ENCODE data around the gene TCF20. TPM values are rescaled to one million over a fixed set of nuclear protein-coding genes. Genes with fewer than 3 reads are reported as not detected.

TCF20 gene
- total RNA-seq, 1 donor: 27.4 TPM

DNA sequence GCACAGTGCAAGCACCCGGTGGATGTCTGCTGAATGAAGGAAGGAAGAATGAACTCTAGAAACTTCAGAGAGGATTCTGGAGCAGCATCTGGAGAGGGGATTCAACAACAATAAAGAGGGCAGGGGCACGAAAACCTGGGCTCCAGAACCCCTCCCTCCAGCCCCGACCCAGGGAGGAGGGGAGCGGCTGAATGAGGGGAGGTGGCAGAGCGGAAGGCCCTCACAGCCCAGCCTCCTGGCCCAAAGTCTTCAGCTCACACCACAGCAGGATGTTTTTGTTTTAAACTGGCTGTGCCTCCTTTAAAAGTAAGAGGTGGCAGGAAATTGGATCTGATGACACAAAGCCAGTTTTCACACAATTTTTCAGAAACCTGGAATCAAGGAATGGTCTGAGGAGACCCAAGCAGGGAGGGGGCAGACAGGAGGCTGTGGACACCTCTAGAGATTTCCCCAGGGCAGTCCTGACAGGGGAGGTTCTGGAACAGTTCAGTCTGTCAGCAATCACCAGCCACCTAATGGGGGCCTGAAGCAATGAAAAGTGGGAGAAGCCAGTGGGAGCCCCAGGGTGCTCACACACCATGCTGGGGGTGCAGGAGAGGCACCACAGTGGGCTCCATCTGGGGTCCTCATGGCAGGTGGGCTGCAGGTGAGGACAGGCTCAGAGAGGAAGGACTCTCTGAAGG lies 44.4 kb upstream of the TCF20 start:
- DNase-seq (ENCODE audit: low read depth): no peak
- H3K4me3 ChIP-seq (ENCODE audit: low read depth, low read length): no peak overlapping the region
- TF ChIP-seq, protein P1, sequence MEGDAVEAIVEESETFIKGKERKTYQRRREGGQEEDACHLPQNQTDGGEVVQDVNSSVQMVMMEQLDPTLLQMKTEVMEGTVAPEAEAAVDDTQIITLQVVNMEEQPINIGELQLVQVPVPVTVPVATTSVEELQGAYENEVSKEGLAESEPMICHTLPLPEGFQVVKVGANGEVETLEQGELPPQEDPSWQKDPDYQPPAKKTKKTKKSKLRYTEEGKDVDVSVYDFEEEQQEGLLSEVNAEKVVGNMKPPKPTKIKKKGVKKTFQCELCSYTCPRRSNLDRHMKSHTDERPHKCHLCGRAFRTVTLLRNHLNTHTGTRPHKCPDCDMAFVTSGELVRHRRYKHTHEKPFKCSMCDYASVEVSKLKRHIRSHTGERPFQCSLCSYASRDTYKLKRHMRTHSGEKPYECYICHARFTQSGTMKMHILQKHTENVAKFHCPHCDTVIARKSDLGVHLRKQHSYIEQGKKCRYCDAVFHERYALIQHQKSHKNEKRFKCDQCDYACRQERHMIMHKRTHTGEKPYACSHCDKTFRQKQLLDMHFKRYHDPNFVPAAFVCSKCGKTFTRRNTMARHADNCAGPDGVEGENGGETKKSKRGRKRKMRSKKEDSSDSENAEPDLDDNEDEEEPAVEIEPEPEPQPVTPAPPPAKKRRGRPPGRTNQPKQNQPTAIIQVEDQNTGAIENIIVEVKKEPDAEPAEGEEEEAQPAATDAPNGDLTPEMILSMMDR (IDR thresholded peaks at IDR 0.05; ENCODE audit: insufficient read depth, low read length): no peak

DNA sequence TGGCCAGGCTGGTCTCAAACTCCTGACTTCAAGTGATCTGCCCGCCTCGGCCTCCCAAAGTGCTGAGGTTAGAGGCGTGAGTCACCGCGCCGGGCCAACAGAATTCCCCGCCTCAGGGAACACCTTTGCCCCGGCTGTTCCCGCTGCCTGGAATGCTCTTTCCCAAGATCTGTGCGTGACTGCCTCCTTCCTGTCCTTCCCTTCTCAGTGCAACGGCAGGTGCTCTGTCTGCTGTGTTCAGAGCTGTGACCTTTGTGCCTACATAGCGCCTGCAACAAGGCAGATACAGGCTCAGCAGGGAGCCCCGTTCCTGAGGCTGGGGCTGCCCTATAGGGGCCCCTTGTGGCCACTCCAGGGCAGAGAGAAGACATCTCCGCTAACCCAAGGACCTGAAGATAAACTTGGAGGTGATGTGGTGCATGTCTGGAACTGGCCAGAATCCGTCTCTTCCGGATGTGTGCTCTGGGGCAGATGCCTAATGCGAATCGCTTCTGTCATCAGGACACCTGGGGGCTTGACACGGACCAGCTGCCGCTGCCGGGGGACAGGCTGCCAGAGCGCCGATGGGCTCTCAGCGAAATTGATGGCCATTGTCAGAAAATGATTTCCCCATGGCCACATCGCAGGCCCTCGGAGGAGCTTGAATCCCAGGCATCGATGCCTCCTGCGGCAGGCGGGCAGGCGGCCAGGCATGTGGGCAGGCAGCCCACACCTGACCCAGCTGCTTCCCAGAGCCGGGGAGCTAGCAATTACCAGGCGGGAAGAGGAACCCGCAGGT lies 43.5 kb upstream of the TCF20 start:
- DNase-seq (ENCODE audit: low read depth): no peak
- no peak overlapping the region for H3K4me3 ChIP-seq (ENCODE audit: low read depth, low read length)
- TF ChIP-seq, protein P1 (IDR thresholded peaks at IDR 0.05; ENCODE audit: insufficient read depth, low read length): peak; percentile 0

DNA sequence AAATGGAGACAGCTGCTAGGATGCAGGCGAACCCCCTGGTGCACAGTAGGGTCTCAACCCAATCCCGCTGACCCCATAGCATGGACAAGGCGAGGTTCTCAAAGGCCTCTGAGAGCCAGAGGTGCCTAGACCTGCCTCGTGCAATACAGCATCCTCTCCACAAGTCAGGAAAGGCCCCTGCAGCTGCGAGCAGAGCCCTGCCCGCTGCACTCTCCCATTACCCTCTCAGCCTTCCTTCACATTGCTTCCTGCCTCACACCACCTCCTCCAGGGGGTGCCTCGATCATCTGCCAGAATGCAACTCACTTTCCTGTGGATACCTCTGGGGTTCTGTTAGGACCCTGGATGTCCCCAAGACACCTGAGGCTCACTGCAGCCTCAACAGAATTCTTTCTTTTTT lies 42.8 kb upstream of the TCF20 start:
- TF ChIP-seq, protein P1 (IDR thresholded peaks at IDR 0.05; ENCODE audit: insufficient read depth, low read length): no peak
- no peak for DNase-seq (ENCODE audit: low read depth)

DNA sequence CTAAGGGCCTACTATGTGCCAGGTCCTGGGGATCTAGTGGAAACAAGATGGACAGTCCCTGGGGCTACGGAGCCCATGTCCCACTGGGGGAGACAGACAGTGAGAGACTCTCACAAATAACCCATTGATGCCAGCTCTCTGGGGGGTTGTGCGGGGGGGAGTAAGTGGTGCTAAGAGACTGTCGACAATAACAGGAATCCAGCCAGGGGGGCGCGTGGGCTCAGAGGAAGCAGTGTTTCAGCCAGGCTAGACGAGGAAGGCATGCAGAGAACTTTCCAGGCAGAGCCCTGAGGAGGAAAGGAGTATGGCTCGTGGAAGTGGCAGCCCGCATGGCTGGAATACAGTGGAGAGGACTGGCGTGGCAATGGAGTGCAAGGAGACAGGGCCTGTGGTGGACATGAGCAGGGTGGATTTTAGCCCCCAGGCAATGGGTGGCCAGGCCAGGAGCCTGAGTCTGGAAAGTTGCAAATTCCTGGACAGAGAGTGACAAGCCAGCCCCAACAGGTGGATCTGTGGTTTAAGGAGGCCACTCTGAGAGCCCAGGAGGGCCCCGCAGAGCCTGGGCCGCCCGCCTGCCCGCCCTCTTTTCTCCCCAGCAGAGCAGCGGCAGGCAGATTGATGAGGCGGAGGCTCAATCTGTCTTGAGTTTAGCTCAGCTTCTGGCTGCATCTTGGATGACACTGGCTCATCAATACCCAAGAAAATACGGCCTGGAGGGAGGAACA lies 40.0 kb upstream of the TCF20 start:
- no peak for DNase-seq (ENCODE audit: low read depth)
- no peak overlapping the region for H3K4me3 ChIP-seq (ENCODE audit: low read depth, low read length)
- TF ChIP-seq, protein P1 (IDR thresholded peaks at IDR 0.05; ENCODE audit: insufficient read depth, low read length): no peak

More for the DNA sequence above, 42.8 kb upstream of the TCF20 start:
- H3K4me3 ChIP-seq (ENCODE audit: low read depth, low read length): no peak overlapping the region

DNA sequence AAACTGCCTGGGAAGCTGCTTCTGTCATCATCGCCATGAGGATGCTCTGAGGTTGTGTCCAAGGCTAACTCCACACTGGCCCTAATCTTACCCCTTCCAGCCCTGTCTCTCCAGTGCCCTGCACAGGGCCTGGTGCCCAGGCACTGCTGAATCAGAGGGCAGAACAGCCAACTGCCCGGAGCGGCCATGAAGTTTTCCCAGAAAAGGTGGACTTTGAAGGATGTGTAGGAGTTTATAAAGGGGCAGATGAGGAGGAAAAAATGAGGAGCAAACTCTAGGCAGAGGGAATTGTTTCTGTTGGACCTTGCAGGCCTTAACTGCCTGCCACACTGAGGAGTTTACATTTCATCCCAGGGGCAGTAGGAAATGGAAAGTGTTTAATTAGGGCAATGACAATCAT lies 39.4 kb upstream of the TCF20 start:
- no peak for DNase-seq (ENCODE audit: low read depth)
- H3K4me3 ChIP-seq (ENCODE audit: low read depth, low read length): no peak overlapping the region
- TF ChIP-seq, protein P1 (IDR thresholded peaks at IDR 0.05; ENCODE audit: insufficient read depth, low read length): no peak

DNA sequence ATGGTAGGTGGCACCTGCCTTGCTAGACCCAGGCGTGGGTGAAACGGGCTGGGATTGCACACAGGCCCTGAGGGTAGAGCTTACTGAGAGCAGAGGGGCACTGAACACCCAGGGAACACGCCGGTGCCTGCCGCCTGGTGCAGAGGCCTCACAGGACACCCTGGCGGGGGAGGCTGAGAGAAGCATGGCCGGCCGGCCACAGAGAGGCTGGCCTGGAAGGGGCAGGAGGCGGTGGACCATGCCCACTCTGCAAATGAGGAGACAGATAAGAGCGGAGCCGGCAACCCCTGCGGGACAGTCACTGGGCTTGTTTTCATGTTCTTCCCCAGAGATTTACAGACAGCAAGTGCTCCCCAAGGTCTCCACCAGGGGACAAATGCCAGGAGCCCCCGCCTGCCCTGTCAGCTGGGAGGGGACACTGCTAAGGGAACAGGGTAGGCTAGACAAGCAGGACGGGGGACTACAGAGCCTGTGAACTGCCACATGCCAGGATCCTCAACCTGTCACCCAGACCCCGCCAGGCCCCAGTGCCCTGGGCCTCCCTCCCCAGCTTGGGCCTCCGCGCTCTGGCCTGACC lies 38.5 kb upstream of the TCF20 start:
- TF ChIP-seq, protein P1 (IDR thresholded peaks at IDR 0.05; ENCODE audit: insufficient read depth, low read length): no peak
- no peak for DNase-seq (ENCODE audit: low read depth)
- no peak overlapping the region for H3K4me3 ChIP-seq (ENCODE audit: low read depth, low read length)

Data from fibroblast of the aortic adventitia (primary cell).